GM23338 (cell line): Measurements from ENCODE around the gene PHLPP2. TPM values are rescaled to one million over a fixed set of nuclear protein-coding genes. Genes with fewer than 3 reads are reported as not detected.

ENCODE experiments used
- ATAC-seq: fragments of 200-7000 bp; cut with Tn5 transposase; 3 replicates; pipeline ENCODE4 v1.9.1; 2020
- DNase-seq: peaks from one replicate; pipeline ENCODE4 v3.0.0-alpha.2; 2015; ENCODE audit warnings: low spot score
- H2AFZ ChIP-seq: fragments of 200-600 bp; sonication (generic); 2 replicates; pipeline ENCODE4 v1.8.0; 2016; ENCODE audit warnings: antibody characterized with exemption, mild to moderate bottlenecking, moderate library complexity
- H3F3A ChIP-seq: fragments of 200-600 bp; sonication (generic); replicated peaks from 2 replicates; pipeline ENCODE4 v1.8.0; 2017; ENCODE audit warnings: antibody characterized with exemption, mixed run types, low read depth
- H3K27ac ChIP-seq: fragments of 200-600 bp; sonication (generic); 2 replicates; pipeline ENCODE4 v1.6.1; 2016; ENCODE audit warnings: low read depth
- H3K27me3 ChIP-seq: fragments of 200-600 bp; sonication (generic); 2 replicates; pipeline ENCODE4 v1.8.0; 2016; ENCODE audit warnings: mild to moderate bottlenecking, mixed run types, moderate library complexity; ENCODE audit not compliant: insufficient read depth
- H3K36me3 ChIP-seq: fragments of 200-600 bp; sonication (generic); 2 replicates; pipeline ENCODE4 v1.8.0; 2016; ENCODE audit warnings: mild to moderate bottlenecking; ENCODE audit not compliant: insufficient read depth
- H3K4me1 ChIP-seq: fragments of 200-600 bp; sonication (generic); 2 replicates; pipeline ENCODE4 v1.8.0; 2016; ENCODE audit warnings: mild to moderate bottlenecking, moderate library complexity; ENCODE audit not compliant: insufficient read depth
- H3K4me2 ChIP-seq: fragments of 200-600 bp; sonication (generic); 2 replicates; pipeline ENCODE4 v1.7.1; 2017; ENCODE audit warnings: mixed run types
- H3K4me3 ChIP-seq: fragments of 200-600 bp; sonication (generic); 2 replicates; pipeline ENCODE4 v1.6.1; 2016; ENCODE audit warnings: mixed run types
- H3K79me2 ChIP-seq: fragments of 200-600 bp; sonication (generic); replicated peaks from 2 replicates; pipeline ENCODE4 v1.8.0; 2017; ENCODE audit warnings: mild to moderate bottlenecking; ENCODE audit not compliant: insufficient read depth
- H3K9me2 ChIP-seq: fragments of 200-600 bp; sonication (generic); 2 replicates; pipeline ENCODE4 v1.8.0; 2017; ENCODE audit not compliant: insufficient read depth
- H4K20me1 ChIP-seq: fragments of 200-600 bp; sonication (generic); replicated peaks from 2 replicates; pipeline ENCODE4 v1.8.0; 2017; ENCODE audit warnings: mild to moderate bottlenecking; ENCODE audit not compliant: insufficient read depth
- H3K27ac Mint-ChIP-seq: 2 replicates; pipeline ENCODE4 v1.8.0; 2020; ENCODE audit warnings: inconsistent platforms, mild to moderate bottlenecking, moderate library complexity, mixed read lengths
- H3K27me3 Mint-ChIP-seq: 3 replicates; pipeline ENCODE4 v1.8.0; 2022; ENCODE audit warnings: low read depth, mild to moderate bottlenecking, moderate library complexity, mixed read lengths, inconsistent platforms; ENCODE audit not compliant: insufficient read depth, poor library complexity
- H3K36me3 Mint-ChIP-seq: 3 replicates; pipeline ENCODE4 v1.8.0; 2021; ENCODE audit warnings: low read depth, mild to moderate bottlenecking, inconsistent platforms, moderate library complexity, mixed read lengths
- H3K4me1 Mint-ChIP-seq: 3 replicates; pipeline ENCODE4 v1.8.0; 2020; ENCODE audit warnings: mild to moderate bottlenecking, inconsistent platforms, mixed read lengths
- H3K4me3 Mint-ChIP-seq: 3 replicates; pipeline ENCODE4 v1.8.0; 2021; ENCODE audit warnings: moderate library complexity, mild to moderate bottlenecking, inconsistent platforms, mixed read lengths
- H3K9me3 Mint-ChIP-seq: 3 replicates; pipeline ENCODE4 v1.8.0; 2020; ENCODE audit warnings: moderate library complexity, mild to moderate bottlenecking, inconsistent platforms, mixed read lengths
- CTCF ChIP-seq, 2 experiments: fragments of 200-600 bp in 1 of 2; sonication (generic) in 1 of 2; conservative IDR thresholded peaks; 2 replicates each; pipeline versions ENCODE4 v1.5.1 to v1.6.1; 2016 to 2017; ENCODE audit warnings: antibody characterized with exemption in 2 of 2, low read depth in 2 of 2, mild to moderate bottlenecking in 2 of 2, moderate library complexity in 1 of 2
- EZH2phosphoT487 ChIP-seq: fragments of 200-600 bp; sonication (generic); IDR thresholded peaks from one replicate; pipeline ENCODE4 v1.8.1; 2018; ENCODE audit warnings: antibody characterized with exemption; ENCODE audit not compliant: unreplicated experiment
- JUNB ChIP-seq: IDR thresholded peaks from one replicate; pipeline ENCODE4 v1.6.1; 2016; ENCODE audit warnings: antibody characterized with exemption; ENCODE audit not compliant: unreplicated experiment
- POLR2AphosphoS5 ChIP-seq: IDR thresholded peaks from 2 replicates; pipeline ENCODE4 v1.6.1; 2016; ENCODE audit warnings: antibody characterized with exemption, low read depth
- STAT1 ChIP-seq: IDR thresholded peaks from one replicate; pipeline ENCODE4 v1.6.1; 2016; ENCODE audit warnings: antibody characterized with exemption; ENCODE audit not compliant: unreplicated experiment
- ZNF114 ChIP-seq: fragments of 250-450 bp; sonication (Bioruptor Pico); IDR thresholded peaks from 2 replicates; pipeline ENCODE4 v1.5.0; 2020; ENCODE audit warnings: mild to moderate bottlenecking, moderate library complexity
- ZNF331 ChIP-seq: fragments of 250-450 bp; sonication (Bioruptor Pico); IDR thresholded peaks from 2 replicates; pipeline ENCODE4 v1.5.0; 2020; ENCODE audit warnings: low read depth, mild to moderate bottlenecking, moderate library complexity
- ZNF462 ChIP-seq: fragments of 250-450 bp; sonication (Bioruptor Pico); IDR thresholded peaks from 2 replicates; pipeline ENCODE4 v1.5.0; 2020; ENCODE audit warnings: mild to moderate bottlenecking, moderate library complexity
- polyA plus RNA-seq: library from polyadenylated mRNA; unstranded; fragments of >200 nt; fragmentation: Nextera tagmentation; extraction: Ambion mirVana; gene quantifications from 2 replicates; pipeline ENCODE4 v1.2.1, GENCODE V29; 2016
- total RNA-seq: library from RNA; depleted of rRNA; stranded (reverse); fragments of >200 nt; shearing (Covaris generic); gene quantifications from 2 replicates; pipeline ENCODE4 v1.2.3, GENCODE V29; 2014

The PHLPP2 gene
- total and polyA plus RNA-seq, 2 experiments from 2014 or later = 4.2 to 20.5 TPM

- TF ChIP-seq ZNF462 (CRISPR knock-in tag) (no peak), STAT1 (no peak)
These were observed 36.6 kb upstream of the PHLPP2 start (continued) for GRCh38 chr16:71761097-71761496.

GRCh38 chr16:71758293-71758760, 33.8 kb upstream of the PHLPP2 start:
- no peaks in the 10 kb centered on the region; the same call in 1 of the 2 replicates for H3F3A ChIP-seq
- Mint-ChIP-seq H3K27me3 (peaks cover 3% of the 10 kb centered on the region), H3K4me1 (no peaks in the 10 kb centered on the region)
- TF ChIP-seq EZH2phosphoT487 = no peak
- no peak for TF ChIP-seq ZNF462 (CRISPR knock-in tag)
- TF ChIP-seq ZNF331 (CRISPR knock-in tag) = no peak
- TF ChIP-seq POLR2AphosphoS5 = no peak
- no peak for TF ChIP-seq CTCF (conservative IDR thresholded peaks at IDR 0.05; ENCODE audit: low read depth in 2 of 2)
- no peak for TF ChIP-seq JUNB
- TF ChIP-seq ZNF114 (CRISPR knock-in tag) = no peak

More at GRCh38 chr16:71758293-71758760, 33.8 kb upstream of the PHLPP2 start:
- no peaks in the 10 kb centered on the region for H3K27me3 ChIP-seq
- H2AFZ ChIP-seq = no peak overlapping the region
- no peak overlapping the region for H3K27ac Mint-ChIP-seq
- H3K36me3 Mint-ChIP-seq = peaks cover 60% of the 10 kb centered on the region
- H3K27ac ChIP-seq = no peak overlapping the region
- H4K20me1 ChIP-seq = peaks cover 6% of the 10 kb centered on the region; the same call in 1 of the 2 replicates
- peaks cover 55% of the 10 kb centered on the region for H3K36me3 ChIP-seq
- H3K79me2 ChIP-seq = no peaks in the 10 kb centered on the region
- no peak overlapping the region for H3K4me3 ChIP-seq
- H3K4me2 ChIP-seq = no peak overlapping the region
- ATAC-seq (no peak), DNase-seq (no peak)
- H3K4me3 Mint-ChIP-seq = no peak overlapping the region
- no peaks in the 10 kb centered on the region for H3K9me2 ChIP-seq
- H3K4me1 ChIP-seq = no peaks in the 10 kb centered on the region
- no peaks in the 10 kb centered on the region for H3K9me3 Mint-ChIP-seq
